ENCODE data around the gene HIVEP3. TPM values are rescaled to one million over a fixed set of nuclear protein-coding genes. Genes with fewer than 3 reads are reported as not detected.

The HIVEP3 gene
- total RNA-seq, 2 donors from 2014 or later = 4.0 to 5.4 TPM

GRCh38 chr1:41734201-41734970 is 184.3 kb downstream of the HIVEP3 start:
- intact Hi-C loops (cut with DNase I, micrococcal nuclease) = no loop called here
- DNase-seq (no peak), ATAC-seq (no peak)

- intact Hi-C loops (cut with DNase I, micrococcal nuclease) = no loop called here
- no peak for DNase-seq
Observed at GRCh38 chr1:41733725-41734124, 185.0 kb downstream of the HIVEP3 start.

GRCh38 chr1:41733021-41733420 is 185.7 kb downstream of the HIVEP3 start:
- DNase-seq (no peak), ATAC-seq (no peak)
- intact Hi-C loops (cut with DNase I, micrococcal nuclease) = no loop called here

More at GRCh38 chr1:41733725-41734124, 185.0 kb downstream of the HIVEP3 start:
- no peak for ATAC-seq

GRCh38 chr1:41731516-41732030 is 187.1 kb downstream of the HIVEP3 start:
- intact Hi-C loops (cut with DNase I, micrococcal nuclease) = no loop called here
- ATAC-seq = no peak

GRCh38 chr1:41730806-41731205 is 187.9 kb downstream of the HIVEP3 start:
- intact Hi-C loops (cut with DNase I, micrococcal nuclease) = no loop called here
- no peak for DNase-seq
- no peak for ATAC-seq

More at GRCh38 chr1:41731516-41732030, 187.1 kb downstream of the HIVEP3 start:
- DNase-seq = no peak

GRCh38 chr1:41728403-41729202 is 190.1 kb downstream of the HIVEP3 start:
- ATAC-seq (peak; percentile 31), DNase-seq (peak; percentile 30 to 42)
- intact Hi-C loops (cut with DNase I, micrococcal nuclease) = no loop called here

DNA sequence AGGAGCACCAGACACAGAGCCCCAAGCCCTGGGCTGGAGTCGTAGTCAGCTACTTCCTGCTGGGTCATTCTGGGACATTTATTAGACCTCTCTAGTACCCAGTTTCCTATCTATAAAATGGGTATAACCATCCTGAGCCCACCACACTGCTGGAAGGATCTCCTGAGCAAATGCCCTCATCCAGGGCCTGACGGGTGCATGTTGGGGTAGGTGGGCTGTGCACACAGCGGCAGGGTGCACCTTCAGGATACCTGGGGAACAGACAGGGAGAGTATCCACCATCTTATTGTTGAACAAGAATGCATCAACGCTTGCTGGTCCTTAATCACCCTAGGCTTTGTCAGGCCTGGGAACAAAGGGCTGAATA is 191.0 kb downstream of the HIVEP3 start:
- ATAC-seq (no peak), DNase-seq (no peak)
- intact Hi-C loops (cut with DNase I, micrococcal nuclease) = no loop called here

DNA sequence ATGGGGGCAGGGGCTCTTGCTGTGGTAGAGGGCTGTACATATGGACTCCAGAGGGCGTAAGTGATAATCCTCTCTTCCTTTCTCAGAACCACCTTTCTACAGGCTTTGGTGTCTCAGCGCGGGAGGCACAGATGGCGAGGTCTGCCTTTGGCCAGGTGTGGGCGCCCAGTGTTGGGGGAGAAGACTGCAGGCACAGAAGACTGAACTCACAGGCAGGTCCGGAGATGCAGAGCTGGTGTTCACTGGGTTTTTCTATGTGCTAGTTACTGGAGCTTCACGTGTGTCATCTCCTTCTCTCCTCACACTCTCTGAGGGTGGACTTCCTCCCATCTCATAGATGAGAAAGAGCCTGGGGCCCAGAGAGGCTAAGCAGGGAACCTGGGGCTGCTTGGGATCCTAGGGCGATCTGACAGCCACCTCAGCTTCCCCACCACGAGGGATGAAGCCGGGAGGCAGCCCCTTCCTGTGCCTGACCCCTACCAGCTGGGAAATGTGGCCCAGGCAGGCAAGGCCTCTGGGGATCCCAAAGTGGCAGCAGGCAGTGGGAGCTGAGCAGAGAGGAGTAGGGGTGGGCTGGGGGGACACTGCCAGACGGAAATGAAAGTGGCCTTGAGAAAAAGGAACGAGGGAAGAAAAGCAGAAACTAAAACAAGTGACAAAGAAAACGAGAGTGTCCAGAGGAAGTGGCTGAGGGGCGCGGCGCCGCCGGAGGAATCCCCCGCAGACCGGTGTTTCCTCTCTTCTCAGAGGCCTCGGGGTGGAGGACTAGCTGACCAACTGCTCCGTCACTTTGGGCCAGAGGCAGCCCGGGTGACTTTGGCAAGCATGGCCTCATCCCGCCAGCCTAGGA is 191.6 kb downstream of the HIVEP3 start:
- DNase-seq = peak; percentile 52 to 57
- intact Hi-C loops (cut with DNase I, micrococcal nuclease) = no loop called here
- peak; percentile 34 for ATAC-seq

DNA sequence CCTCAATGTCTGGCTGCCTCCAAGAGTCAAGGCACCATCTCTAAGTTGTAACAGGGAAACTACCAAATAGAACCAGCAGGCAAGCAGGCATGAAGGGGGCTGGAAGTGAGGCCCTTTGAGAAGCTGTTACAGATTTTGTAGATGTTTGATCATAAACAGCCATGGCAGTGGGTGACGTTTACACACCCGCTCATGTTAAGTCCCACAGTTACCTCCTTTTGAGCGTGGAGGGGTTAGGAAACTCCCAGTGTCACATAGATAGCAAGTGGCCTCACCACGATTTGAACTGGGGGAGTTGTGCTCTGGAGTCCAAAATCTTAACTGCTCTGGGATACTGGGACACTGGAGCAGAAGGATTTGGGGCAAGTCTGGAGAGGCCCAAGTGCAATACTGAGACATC is 192.4 kb downstream of the HIVEP3 start:
- ATAC-seq (no peak), DNase-seq (no peak)
- intact Hi-C loops (cut with DNase I, micrococcal nuclease) = no loop called here

DNA sequence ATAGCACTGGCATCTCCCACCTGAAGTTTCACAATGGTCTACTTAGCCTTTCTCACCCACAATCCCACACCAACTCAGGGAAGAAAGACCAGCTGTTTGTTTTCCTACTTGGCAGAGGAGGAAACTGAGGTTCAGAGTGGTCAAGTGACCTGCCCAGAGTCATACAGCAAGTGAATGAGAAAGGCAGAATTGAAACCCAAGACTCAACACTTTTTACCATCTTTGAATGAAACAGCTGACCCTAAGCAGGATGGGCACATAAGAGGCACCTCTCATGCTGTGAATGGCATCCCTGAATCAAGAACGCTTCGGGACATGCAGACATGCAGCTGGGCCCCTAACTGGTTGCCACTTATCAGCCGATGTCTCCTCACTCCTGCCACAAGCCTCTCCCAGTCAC is 193.8 kb downstream of the HIVEP3 start:
- ATAC-seq (no peak), DNase-seq (no peak)
- intact Hi-C loops (cut with DNase I, micrococcal nuclease) = no loop called here

GRCh38 chr1:41724248-41724647 is 194.5 kb downstream of the HIVEP3 start:
- ATAC-seq (no peak), DNase-seq (no peak)
- intact Hi-C loops (cut with DNase I, micrococcal nuclease) = no loop called here

DNA sequence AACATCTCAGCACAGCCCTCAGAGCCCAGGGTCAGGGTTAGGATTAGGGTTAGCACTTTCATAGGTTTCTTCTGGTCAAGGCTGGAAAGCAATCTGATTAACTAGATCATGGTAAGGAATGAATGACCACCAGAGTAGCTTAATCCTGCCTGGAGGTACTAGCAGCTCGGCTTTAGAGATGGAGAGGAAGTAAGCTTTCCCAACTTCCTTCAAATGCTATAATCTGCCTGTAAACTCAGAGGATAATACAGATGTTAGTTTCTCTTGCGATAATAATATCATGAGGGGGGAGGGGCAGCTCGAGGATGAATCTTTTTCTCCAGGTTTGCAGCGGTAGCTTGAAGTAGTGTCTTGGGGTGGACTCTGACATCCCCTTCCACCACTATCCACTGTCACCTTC is 194.9 kb downstream of the HIVEP3 start:
- intact Hi-C loops (cut with DNase I, micrococcal nuclease) = no loop called here
- DNase-seq (no peak), ATAC-seq (no peak)

GRCh38 chr1:41722184-41722583 is 196.5 kb downstream of the HIVEP3 start:
- ATAC-seq (no peak), DNase-seq (no peak)
- intact Hi-C loops (cut with DNase I, micrococcal nuclease) = no loop called here

- DNase-seq (no peak), ATAC-seq (no peak)
- intact Hi-C loops (cut with DNase I, micrococcal nuclease) = no loop called here
Observed at GRCh38 chr1:41720861-41721410, 197.8 kb downstream of the HIVEP3 start.

DNA sequence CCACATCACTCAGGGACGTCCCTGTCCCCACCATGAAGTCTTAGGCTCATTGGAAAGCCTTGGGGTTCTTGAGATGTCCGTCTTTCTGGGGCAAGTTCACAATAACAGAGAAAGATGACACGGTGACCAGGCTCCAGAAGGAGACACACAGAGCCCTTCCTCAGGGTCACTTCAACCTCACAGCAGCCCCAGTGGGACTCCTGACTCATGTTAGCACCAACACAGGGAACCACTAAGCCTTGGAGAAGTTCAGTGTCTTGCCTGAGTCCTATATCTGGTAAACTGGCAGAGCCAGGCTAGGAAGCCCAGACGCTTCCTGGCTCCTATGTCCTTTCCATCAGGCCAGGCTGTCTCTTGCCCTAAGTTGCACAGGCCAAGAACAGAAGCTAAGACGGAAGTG is 199.1 kb downstream of the HIVEP3 start:
- intact Hi-C loops (cut with DNase I, micrococcal nuclease) = no loop called here
- ATAC-seq = no peak
- no peak for DNase-seq

- intact Hi-C loops (cut with DNase I, micrococcal nuclease) = no loop called here
- ATAC-seq (no peak), DNase-seq (no peak)
Observed at GRCh38 chr1:41719128-41719527, 199.6 kb downstream of the HIVEP3 start.

GRCh38 chr1:41718497-41718896 is 200.2 kb downstream of the HIVEP3 start:
- DNase-seq (no peak), ATAC-seq (no peak)
- intact Hi-C loops (cut with DNase I, micrococcal nuclease) = no loop called here

DNA sequence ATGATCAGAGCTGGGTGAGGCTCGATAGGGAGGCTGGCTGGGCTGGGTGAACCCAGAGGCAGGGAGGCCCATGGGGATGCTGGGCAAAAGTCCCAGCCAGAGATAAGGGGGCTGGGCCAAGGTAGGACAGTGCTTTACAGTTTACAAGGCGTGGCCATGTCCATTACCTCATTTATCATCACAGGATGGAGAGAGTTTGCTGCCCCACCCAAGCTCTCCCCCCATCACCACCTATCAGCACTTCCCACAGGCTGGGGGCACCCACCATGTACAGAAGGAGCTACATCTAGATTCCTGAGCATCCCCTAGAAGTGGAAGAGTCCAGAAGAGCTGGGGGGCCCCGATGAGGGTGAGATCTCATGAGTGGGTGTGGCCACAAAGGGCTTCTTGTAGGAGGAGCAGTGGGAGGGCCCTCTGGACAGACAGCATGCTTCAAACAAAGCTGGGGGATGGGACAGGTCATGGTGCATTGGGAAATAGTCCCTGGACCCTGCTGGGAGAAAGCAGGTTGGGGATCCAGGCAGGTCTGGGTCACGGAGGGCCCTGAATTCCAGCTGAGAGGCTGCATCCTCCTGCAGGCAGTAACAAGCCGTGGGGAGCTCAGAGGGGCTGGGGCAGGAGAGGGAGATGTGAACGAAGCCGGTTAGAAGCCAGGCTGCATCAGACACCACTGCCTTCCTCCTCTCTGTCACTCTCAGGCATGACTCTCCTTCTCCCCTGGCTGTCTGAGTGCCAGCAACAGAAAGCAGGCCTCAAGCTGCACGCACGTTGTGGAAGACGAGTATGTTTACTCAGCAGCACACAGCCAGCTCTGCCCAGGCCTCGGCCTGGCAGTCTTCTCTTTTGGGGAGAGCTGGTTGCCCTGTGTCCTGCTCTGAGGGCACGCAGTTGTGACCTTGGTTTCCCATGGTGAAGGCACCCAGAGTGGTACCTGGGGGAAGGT is 202.3 kb downstream of the HIVEP3 start:
- intact Hi-C loops (cut with DNase I, micrococcal nuclease) = no loop called here
- no peak for DNase-seq

More for the DNA sequence above, 202.3 kb downstream of the HIVEP3 start:
- no peak for ATAC-seq
